HG03095 (cell line): Measurements from ENCODE around the gene CKMT1A.

Source experiments
- ATAC-seq: cut with Tn5 transposase; IDR thresholded peaks from one replicate; pipeline ENCODE4 v1.9.1; 2021; ENCODE audit warnings: moderate library complexity; ENCODE audit not compliant: unreplicated experiment

Gene CKMT1A

GRCh38 chr15:43746903-43747309 is 53.2 kb downstream of the CKMT1A start:
- peak; percentile 3 for ATAC-seq

DNA sequence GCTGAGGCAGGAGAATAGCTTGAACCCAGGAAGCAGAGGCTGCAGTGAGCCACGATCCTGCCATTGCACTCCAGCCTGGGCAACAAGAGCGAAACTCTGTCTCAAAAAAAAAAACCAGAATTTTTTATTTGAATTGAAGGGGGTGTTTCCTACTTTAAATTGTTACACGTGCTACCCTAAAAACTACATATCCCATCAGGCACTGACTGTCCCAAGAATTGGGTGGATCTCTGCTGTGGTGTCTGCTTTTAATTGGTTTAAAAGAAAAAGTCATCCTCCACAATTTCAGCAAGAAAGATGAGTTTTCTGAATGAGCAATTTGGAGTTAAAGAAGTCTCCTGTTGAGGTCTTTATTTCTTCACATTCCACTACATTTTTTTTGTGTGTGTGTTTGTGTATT is 54.7 kb downstream of the CKMT1A start:
- ATAC-seq: no peak
